ENCODE measurements around the gene ZSWIM6. TPM values are rescaled to one million over a fixed set of nuclear protein-coding genes. Genes with fewer than 3 reads are reported as not detected.
"Not testable (repeated sequence)": the region's sequence is repeated elsewhere in the genome, so short reads cannot be mapped to it uniquely, and the experiment has no call there.

The ZSWIM6 gene
- total RNA-seq, 1 experiment from 2014 or later: 10.0 TPM

- Histone ChIP-seq H3K9me3 (0 out of 2 replicates have a peak, but pooled peaks cover 3% of the 10 kb centered on the region), H3K4me1 (no peaks in the 10 kb centered on the region), H3K36me3 (ENCODE audit: control insufficient read depth, insufficient read depth, low read length) (no peaks in the 10 kb centered on the region), H3K27me3 (replicated peaks; ENCODE audit: control insufficient read depth, insufficient read depth, low read length) (no peaks in the 10 kb centered on the region), H3K4me3 (ENCODE audit: low read depth, low read length) (no peak overlapping the region)
- ChIA-PET CTCF (no interaction called here), POLR2A (no interaction called here)
- no peak for TF ChIP-seq CTCF (IDR thresholded peaks at IDR 0.05; ENCODE audit: insufficient read depth in 1 of 2, low read depth in 1 of 2, low read length in 1 of 2, severe bottlenecking in 1 of 2, unreplicated experiment in 1 of 2)
- Mint-ChIP-seq H3K4me3 (ENCODE audit: unreplicated experiment) (no peak overlapping the region), H3K4me1 (ENCODE audit: low read depth, unreplicated experiment) (peaks cover 6% of the 10 kb centered on the region), H3K27ac (ENCODE audit: unreplicated experiment) (no peak overlapping the region), H3K9me3 (ENCODE audit: unreplicated experiment) (no peaks in the 10 kb centered on the region), H3K27me3 (ENCODE audit: insufficient read depth, unreplicated experiment) (no peaks in the 10 kb centered on the region), H3K36me3 (ENCODE audit: insufficient read depth, unreplicated experiment) (no peaks in the 10 kb centered on the region)
- BruUV-seq (replicated peaks): no TSS peak
- DNase-seq: no peak
- intact Hi-C loops (cut with micrococcal nuclease; ENCODE audit: unreplicated experiment): no loop called here
Observed at GRCh38 chr5:61402244-61402823, 70.3 kb downstream of the ZSWIM6 start.

GRCh38 chr5:61402970-61403900 is 71.2 kb downstream of the ZSWIM6 start:
- no peak overlapping the region for H3K4me3 Mint-ChIP-seq (ENCODE audit: unreplicated experiment)
- peaks cover 11% of the 10 kb centered on the region for H3K4me1 Mint-ChIP-seq (ENCODE audit: low read depth, unreplicated experiment)
- H3K27me3 ChIP-seq (replicated peaks; ENCODE audit: control insufficient read depth, insufficient read depth, low read length): no peaks in the 10 kb centered on the region
- H3K9me3 ChIP-seq: 0 out of 2 replicates have a peak, but pooled peaks cover 3% of the 10 kb centered on the region
- H3K4me1 ChIP-seq: peaks cover 6% of the 10 kb centered on the region; the same call in 1 of the 2 replicates
- no peak overlapping the region for H3K27ac Mint-ChIP-seq (ENCODE audit: unreplicated experiment)
- H3K36me3 Mint-ChIP-seq (ENCODE audit: insufficient read depth, unreplicated experiment): no peaks in the 10 kb centered on the region
- no peak for TF ChIP-seq CTCF (IDR thresholded peaks at IDR 0.05; ENCODE audit: insufficient read depth in 1 of 2, low read depth in 1 of 2, low read length in 1 of 2, severe bottlenecking in 1 of 2, unreplicated experiment in 1 of 2)
- ChIA-PET CTCF (no interaction called here), POLR2A (no interaction called here)
- BruUV-seq (replicated peaks): no TSS peak
- no peak overlapping the region for H3K4me3 ChIP-seq (ENCODE audit: low read depth, low read length)
- intact Hi-C loops (cut with micrococcal nuclease; ENCODE audit: unreplicated experiment): no loop called here
- no peaks in the 10 kb centered on the region for H3K36me3 ChIP-seq (ENCODE audit: control insufficient read depth, insufficient read depth, low read length)
- no peaks in the 10 kb centered on the region for H3K27me3 Mint-ChIP-seq (ENCODE audit: insufficient read depth, unreplicated experiment)
- no peak for DNase-seq
- H3K9me3 Mint-ChIP-seq (ENCODE audit: unreplicated experiment): no peaks in the 10 kb centered on the region

- H3K36me3 ChIP-seq (ENCODE audit: control insufficient read depth, insufficient read depth, low read length): no peaks in the 10 kb centered on the region
- H3K27me3 Mint-ChIP-seq (ENCODE audit: insufficient read depth, unreplicated experiment): no peaks in the 10 kb centered on the region
- DNase-seq: no peak
- H3K36me3 Mint-ChIP-seq (ENCODE audit: insufficient read depth, unreplicated experiment): peaks cover 11% of the 10 kb centered on the region
- H3K27me3 ChIP-seq (replicated peaks; ENCODE audit: control insufficient read depth, insufficient read depth, low read length): no peaks in the 10 kb centered on the region
- H3K4me3 ChIP-seq (ENCODE audit: low read depth, low read length): no peak overlapping the region
- no peak overlapping the region for H3K27ac Mint-ChIP-seq (ENCODE audit: unreplicated experiment)
- ChIA-PET CTCF (interaction anchor here (0.6 kb wide), 1 partner anchor 143 kb away, joined by 3 read pairs; no protein-coding TSS in a partner anchor), POLR2A (no interaction called here)
- H3K9me3 ChIP-seq: no peaks in the 10 kb centered on the region
- peaks cover 27% of the 10 kb centered on the region for H3K4me1 Mint-ChIP-seq (ENCODE audit: low read depth, unreplicated experiment)
- no peaks in the 10 kb centered on the region for H3K9me3 Mint-ChIP-seq (ENCODE audit: unreplicated experiment)
- TF ChIP-seq CTCF (IDR thresholded peaks at IDR 0.05; ENCODE audit: insufficient read depth in 1 of 2, low read depth in 1 of 2, low read length in 1 of 2, severe bottlenecking in 1 of 2, unreplicated experiment in 1 of 2): no peak
- H3K4me1 ChIP-seq: peaks cover 18% of the 10 kb centered on the region
- BruUV-seq (replicated peaks): no TSS peak
- no peak overlapping the region for H3K4me3 Mint-ChIP-seq (ENCODE audit: unreplicated experiment)
- intact Hi-C loops (cut with micrococcal nuclease; ENCODE audit: unreplicated experiment): no loop called here
Observed at GRCh38 chr5:61405511-61406295, 73.6 kb downstream of the ZSWIM6 start.

GRCh38 chr5:61406497-61406896 is 74.4 kb downstream of the ZSWIM6 start:
- H3K4me3 ChIP-seq (ENCODE audit: low read depth, low read length); POLR2A ChIA-PET; H3K9me3 Mint-ChIP-seq (ENCODE audit: unreplicated experiment); H3K27me3 ChIP-seq (replicated peaks; ENCODE audit: control insufficient read depth, insufficient read depth, low read length); H3K9me3 ChIP-seq; H3K4me3 Mint-ChIP-seq (ENCODE audit: unreplicated experiment); DNase-seq; H3K36me3 ChIP-seq (ENCODE audit: control insufficient read depth, insufficient read depth, low read length); H3K27ac Mint-ChIP-seq (ENCODE audit: unreplicated experiment); H3K27me3 Mint-ChIP-seq (ENCODE audit: insufficient read depth, unreplicated experiment); intact Hi-C loops (cut with micrococcal nuclease; ENCODE audit: unreplicated experiment); CTCF ChIA-PET; BruUV-seq (replicated peaks): not testable (repeated sequence)
- peaks cover 27% of the 10 kb centered on the region for H3K4me1 Mint-ChIP-seq (ENCODE audit: low read depth, unreplicated experiment)
- H3K4me1 ChIP-seq: peaks cover 18% of the 10 kb centered on the region
- peaks cover 11% of the 10 kb centered on the region for H3K36me3 Mint-ChIP-seq (ENCODE audit: insufficient read depth, unreplicated experiment)

All from Caco-2 (cell line).